ENCODE measurements around the gene STAT4.
A peak's percentile ranks its signal among the peaks of the same experiment; 100 is the strongest.

Gene STAT4

DNA sequence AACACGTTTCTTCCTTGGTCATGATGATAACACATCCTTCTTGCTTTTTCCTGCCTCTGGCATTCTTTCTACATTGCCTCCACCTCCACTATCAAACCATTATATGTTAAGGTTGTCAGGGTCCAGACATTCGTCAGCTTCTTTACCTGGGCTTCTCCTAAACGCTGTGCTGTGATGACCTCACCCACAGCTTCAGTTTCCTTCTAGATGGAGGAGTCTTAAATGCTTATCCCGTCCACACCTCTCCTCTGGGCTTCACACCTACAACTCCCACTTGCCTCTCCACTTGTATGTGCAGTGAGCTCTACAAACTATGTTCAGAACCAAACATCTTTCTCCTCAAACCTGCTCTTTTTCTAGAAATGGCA, 136.2 kb downstream of the STAT4 start:
- DNase-seq (ENCODE audit: low read depth) = no peak

DNA sequence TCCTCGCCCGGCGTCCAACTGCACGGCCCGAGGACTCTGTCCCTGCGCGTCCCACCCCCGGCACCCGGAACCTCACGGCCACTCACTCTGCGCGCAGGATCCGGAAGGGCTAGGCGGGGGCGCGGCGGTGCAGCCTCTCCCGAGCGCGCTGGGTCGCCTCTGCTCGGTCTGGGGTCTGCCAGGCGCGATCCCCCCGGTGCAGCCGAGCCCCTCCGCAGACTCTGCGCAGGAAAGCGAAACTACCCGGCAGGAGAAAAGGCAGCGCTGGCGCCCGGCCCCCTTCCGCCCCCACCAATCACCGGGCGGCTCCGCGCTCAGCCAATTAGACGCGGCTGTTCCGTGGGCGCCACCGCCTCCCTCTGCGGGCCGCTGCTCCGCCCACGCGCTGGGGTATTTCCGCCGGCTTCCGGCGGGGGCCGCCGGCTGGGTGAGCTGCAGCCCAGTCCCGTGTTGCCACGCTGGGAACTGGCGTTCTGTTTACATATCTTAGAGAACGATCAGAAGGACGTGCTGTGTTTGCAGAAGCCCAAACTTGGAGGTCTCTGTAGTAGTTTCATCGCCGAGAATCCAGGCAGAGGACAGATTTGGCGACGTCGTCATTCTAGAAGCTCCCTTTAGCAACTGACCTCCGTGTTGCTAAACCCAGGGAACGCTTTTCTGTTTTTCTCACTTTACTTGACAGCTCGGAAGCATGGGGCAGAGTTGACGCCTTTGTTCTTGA, 136.7 kb downstream of the STAT4 start, which contains the start of gene STAT1:
STAT1 (minus strand) TSS at position 240 of the 721 bp plus-strand sequence. CDS start 4,168 bp downstream, outside the sequence.
- peak; percentile 93 for DNase-seq (ENCODE audit: low read depth)

DNA sequence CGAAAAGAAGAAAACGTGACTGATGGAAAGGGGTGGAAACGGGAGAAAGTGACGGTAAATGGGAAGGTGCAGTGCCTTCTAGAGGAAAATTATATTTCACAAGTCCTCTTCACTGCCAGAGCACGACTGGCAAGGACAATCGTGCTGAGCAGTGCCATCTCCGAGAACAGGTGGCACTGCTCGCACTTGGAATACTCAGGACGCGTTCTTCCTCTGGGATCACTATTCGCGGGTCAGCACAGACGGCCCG, 137.2 kb downstream of the STAT4 start:
- DNase-seq (ENCODE audit: low read depth) = no peak

DNA sequence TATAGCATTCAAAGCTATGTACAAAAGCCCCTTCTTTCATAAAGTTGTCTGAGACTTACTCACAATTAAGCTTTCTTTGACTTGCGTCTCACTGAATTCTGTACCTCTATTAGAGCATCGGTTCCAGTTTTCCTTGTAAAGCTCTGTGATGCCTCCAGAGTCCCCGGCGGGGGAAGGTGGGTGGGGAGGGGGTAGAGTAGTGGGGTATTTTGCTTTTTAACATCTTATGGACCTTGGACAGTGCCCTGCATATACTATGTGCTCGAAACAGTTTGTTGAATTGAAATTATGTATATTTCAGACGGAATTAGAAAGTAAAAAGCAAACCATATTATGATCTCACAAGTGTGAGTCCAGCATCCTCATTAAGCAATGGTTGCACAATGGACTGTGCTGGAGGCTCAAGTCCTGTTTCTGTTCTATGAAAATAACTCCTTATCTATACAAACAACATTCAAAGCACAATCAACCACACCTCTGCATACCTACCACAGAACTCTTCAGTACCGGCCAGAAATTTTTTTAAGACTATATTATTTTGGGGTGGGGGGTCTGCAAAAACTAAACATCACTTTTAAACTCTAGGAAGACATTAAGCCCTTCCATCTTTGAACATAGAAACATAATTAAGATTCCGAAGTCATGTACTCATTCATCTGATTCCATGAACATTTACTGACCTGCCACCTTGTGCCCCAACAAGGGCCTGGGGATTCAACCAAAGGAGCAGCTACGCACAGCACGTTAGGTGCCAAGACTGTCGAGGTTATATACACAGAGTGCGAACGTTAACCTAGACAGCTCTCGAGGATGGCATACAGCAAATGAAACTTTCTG, 137.7 kb downstream of the STAT4 start:
- peak; percentile 37 for DNase-seq (ENCODE audit: low read depth)

DNA sequence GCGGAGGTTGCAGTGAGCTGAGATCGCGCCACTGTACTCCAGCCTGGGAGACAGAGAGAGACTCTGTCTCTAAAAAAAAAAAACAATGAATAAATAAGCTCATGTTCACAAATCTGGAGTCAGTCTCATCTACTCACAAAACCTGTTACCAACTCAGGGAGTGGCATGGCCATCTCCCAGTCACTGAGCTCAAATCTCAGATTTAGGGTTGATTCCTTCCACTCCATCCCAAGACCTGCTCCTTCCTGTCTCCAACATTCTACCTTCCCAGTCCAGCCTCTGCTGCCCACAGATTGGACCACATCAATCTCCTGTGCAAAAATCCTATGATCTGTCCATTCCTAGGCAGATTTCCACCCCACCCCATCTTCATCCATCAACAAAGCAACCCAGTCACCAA, 138.4 kb downstream of the STAT4 start:
- DNase-seq (ENCODE audit: low read depth) = no peak

DNA sequence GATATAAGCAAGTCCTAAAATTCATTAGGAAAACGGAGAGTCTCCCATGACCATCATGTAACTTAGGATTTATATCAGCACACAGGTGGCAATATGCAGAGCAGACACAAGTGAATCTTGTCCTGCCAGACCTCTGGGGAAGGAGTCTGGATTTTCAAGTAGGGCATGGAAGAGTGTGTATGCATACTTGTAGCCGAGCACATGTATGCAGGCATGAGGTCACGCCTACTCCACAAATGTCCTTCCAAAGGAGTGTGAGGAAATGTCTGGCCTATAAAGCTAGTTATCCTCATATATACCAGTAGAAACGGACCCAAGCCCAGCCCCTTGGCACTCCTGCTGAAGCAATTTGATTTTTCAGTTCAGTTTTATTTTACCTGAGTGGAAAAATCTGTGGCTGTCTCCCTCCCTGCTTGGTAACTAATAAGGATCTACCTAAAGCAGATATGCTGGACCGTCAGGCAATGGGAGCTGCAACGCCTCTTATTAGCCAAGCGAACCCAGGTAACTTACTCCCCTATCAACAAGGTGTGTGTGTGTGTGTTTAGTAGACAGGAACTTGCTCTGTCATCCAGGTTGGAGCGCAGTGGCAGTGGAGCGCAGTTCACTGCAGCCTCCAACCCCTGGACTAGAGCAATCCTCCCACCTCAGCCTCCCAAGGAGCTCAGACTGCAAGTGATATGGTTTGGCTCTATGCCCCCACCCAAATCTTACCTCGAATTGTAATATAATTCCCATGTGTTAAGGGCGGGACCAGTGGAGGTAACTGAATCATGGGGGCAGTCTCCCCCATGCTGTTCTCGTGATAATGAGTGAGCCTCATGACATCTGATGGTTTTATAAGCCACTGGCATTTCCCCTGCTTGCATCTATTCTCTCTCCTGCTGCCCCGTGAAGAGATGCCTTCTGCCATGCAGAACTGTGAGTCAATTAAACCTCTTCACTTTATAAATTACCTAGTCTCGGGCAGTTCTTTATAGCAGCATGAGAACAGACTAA, 139.6 kb downstream of the STAT4 start:
- no peak for DNase-seq (ENCODE audit: low read depth)

DNA sequence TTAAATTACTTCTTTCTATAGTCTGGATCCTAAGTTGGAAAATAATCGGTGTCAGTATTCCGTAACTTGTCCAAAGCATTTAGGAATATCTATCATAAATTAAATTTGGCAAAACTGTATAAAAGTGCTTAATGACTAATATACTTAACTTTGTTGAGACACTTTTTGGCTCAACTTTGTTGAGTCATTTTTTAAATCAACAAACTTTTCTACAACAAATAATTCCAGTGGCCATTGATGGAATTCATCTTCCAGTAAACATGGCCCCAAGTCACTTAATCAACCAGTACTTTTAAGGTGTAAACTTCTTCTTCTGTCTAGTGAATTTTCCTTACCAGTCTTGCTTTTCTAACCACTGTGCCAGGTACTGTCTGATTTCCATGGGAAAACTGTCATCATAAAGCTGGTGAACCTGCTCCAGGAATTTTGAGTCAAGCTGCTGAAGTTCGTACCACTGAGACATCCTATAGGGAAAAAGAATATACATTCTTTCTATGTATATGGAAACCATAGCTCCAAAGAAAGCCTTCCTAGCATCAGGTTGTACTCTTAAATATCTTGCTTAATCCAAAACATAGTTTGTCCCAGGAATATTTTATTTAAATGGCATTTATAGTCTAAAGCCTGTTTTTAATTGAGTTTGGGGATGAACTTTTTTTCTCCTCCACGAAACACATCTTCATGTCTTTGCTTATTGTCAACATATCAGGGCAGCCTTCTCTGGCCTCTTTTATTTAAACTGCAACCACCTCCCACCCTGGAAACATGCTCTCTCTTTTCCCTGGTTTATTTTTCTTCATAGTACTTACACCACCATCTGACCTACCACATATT, 141.0 kb downstream of the STAT4 start:
- peak; percentile 50 for DNase-seq (ENCODE audit: low read depth)

DNA sequence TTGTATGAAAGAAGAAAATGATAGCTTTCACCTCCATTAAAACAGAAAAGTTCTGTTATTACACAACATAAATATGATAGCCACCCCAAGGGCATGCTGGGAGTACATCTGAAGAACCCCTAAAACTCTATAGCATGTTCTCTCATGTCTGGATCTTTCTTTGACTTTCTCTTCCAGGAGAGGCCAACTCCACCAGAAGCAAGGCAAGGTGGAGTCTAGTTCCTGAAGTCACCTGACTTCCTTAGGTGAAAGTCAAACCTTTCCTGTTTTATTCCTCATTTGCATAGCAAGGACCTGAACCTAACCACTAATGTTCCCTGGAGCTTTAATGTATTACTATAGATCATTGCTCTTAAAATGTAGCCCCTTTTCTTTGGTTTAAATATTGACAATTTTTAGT, 142.5 kb downstream of the STAT4 start:
- DNase-seq (ENCODE audit: low read depth) = no peak

DNA sequence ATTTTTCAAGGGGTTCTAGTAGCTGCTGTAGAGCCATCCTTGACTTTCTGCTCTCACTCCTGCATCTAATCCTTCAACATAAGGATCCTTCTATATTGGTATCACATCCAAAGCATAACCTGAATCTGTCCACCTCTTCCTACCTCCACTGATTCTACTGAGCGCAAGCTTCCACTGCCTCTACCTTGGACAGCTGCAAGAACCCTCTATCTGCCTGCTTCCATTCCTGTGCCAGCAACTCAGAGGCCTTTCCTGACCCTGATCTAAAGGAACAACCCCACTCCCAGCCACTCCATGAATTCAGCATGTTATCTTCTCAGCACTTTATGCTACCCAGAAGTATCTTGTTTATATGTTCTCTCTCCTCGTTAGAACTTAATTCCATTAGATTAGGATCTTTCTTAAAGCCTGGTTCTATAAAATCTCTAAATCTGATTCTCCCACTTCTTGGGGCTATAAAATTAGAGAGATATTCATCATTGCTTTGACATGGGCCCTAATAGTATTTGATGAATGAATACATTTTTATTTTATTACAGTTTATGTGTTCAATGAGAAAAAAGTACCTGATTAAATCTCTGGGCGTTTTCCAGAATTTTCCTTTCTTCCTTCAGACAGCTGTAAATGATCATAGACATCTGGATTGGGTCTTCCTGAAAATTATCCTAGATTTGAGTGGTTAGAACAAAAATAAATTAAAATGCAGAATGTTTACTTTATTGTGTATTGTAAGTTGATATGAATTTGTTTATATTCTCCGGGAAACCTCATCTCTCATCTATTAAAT, 143.6 kb downstream of the STAT4 start:
- DNase-seq (ENCODE audit: low read depth) = no peak

DNA sequence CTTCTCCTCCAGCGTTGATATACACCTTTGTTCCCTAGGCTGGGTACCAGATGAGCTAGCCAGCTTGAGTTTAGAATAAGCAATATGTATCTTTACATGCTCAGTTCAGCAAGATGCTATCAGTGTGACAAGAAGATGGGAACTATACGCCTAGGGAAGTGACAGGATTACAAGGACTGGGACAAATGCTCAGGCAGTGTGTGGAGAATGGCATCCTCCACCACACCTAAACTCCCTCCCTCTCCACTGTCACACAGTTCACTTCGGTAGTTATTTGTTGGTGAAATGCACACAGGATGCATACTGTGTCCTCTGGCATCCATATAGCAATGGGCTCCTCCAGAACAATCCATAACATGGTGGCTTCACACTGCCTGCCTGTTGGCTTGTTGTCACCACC, 144.5 kb downstream of the STAT4 start:
- no peak for DNase-seq (ENCODE audit: low read depth)

DNA sequence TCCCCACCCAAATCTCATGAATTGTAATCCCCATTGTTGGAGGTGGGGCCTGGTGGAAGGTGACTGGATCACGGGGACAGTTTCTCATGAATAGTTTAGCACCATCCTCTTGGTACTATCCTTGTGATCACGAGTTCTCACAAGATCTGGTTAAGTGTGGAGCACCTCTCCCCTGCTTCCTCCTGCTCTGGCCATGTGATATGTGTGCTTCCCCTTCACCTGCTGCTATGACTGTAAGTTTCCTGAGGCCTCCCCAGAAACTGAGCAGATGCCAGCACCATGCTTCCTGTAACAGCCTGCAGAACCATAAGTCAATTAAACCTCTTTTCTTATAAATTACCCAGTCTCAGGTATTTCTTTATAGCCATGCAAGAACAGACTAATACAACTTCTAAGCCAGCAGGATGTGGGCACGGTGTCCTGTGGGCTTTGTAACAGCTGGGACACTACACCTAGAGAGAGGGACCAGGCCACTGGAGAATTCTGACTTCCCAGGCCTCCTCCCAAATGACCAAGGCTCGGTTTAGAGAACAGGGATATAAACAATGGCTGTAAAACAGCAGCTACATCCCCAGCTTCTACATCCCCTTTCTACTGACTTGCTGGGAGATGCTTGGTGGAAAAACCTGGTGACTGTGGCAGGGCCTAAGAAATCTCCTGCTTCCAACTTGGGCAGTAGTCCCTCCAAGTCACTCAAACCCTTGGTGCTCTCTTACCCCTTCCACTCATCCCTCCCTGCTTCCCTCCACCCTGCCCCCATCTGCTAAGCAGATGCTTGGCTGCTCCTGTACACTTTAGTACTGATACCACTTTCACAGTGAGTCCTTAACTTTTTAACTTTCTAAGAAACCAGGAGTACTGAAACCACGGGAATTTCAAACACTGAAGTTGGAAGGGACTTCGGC, 147.1 kb downstream of the STAT4 start:
- DNase-seq (ENCODE audit: low read depth) = no peak

DNA sequence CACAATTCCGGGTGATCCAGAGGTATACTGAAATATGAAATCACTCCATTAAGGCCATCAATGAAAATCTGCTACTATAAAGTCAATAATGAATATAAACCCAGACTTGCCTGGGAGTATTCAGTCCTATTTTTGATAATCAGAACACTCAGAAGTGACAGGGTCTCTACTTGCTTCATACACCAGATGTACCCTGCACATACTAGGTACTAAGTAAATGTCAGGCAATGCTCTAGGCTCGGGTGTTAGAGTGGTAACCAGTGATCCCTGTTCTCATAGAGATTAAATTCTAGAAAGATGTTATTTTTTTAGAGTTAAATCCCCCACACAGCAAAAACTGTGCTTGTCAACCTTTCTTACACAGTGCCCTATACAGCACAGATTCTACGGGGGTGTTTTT, 149.2 kb downstream of the STAT4 start:
- DNase-seq (ENCODE audit: low read depth) = no peak

DNA sequence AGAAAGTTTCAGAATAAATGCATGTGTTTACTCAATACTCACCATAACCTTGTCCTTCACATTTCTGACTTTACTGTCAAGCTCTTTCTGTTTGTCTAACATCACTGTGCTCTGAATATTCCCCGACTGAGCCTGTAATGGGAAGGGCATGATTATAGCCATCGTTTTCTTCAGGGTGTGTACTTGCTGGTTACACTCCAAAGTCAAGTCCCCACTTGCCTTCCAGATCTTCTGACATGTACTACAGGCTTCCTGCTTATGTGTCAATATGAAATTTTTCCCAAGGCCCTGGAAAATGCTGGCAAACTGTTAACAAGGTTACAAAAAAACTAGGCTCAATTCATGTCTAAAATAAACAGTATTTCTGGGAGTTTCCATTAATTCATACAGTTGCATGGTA, 149.8 kb downstream of the STAT4 start:
- DNase-seq (ENCODE audit: low read depth) = no peak

DNA sequence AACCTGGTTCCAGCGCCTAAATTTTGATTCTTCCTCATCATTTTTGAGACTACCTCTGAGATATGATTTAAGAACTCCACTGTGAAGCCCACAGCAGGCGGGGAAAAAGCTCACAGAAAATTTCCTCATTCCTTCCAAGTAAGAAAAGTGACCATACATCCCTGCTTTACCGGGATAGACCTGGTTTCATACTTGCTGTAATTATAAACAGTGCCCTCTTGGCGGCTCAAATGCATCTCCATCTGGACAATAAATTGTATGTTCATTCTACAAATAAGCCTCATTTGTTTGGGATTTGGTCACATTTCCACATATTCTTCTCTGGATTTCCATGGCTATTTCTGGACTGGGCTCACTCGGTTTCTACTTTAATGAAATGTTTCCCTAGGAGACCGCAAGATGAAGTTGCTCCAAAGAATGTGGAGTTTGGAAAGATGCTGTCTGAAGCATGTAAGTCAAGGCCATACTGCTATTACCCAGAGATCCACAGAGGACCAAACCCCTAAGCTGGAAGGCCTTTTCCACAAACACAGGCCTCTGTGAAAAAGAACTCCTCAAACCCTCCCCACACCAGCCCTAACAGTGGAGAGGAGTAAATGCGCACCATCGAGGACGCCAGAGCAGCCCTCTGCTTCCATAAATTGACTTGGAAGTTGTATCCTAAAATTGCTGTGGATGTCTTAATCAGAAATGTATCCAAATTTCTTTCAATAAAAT, 150.7 kb downstream of the STAT4 start:
- DNase-seq (ENCODE audit: low read depth) = no peak

DNA sequence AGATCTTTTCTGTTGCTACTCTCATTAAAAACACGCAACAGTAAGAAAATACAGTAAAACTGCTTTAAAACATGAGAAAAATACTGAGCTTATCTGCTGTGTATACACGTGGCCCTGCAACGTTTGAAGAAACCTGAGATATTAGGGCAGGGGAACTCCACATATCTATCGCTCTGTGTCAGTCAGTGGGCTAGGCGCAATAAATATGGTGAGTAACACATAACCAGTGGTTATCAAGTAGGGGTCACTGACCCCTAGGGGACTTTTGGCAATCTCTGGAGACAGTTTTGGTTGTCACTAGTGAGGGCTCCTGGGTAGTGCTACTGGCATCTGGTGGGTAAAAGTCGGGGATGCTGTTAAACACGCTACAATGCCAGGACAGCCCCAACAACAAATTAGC, 151.7 kb downstream of the STAT4 start:
- no peak for DNase-seq (ENCODE audit: low read depth)

DNA sequence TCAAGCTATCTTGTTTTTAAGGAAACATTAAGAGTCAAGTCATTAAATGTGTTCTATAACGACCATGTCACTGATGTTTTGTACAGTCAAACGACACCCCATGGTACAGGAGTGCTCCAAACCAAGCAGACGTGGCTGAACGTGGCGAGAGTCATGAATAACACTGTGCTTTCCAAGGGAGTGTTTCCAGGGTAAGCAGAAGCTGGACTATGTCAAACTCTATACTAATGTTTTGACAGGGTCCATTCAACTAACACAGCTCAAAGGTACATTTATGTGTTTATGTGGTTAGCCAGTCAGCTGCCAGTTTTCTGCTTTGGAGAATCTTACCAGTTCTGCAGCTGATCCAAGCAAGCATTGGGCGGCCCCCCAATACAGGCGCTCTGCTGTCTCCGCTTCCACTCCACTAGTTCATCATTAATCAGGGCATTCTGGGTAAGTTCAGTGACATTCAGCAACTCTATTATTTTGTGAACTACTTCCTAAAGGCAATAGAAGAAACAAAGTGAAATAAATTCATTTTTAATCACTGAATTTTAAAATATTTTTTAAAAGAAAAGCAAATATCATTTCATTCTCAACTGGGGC, 153.2 kb downstream of the STAT4 start:
- no peak for DNase-seq (ENCODE audit: low read depth)

DNA sequence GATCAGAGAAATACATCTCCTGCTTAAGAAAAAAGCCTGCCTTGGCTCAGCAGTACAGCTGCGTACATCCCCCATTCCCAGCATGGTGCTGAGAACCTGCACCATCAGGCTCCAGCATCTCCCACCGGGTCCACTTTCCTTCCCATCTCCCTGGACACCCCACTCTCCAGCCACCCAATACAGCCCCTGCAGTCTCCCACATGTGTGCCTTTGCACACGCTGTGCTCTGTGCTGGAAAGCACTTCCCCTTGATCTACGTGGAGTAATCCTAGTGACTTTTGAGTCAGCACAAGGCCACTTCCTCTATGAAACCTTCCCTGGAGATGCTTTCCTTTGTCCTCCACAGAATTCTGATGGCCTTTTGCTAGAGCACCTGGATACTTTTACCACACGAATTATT, 153.8 kb downstream of the STAT4 start:
- no peak for DNase-seq (ENCODE audit: low read depth)

DNA sequence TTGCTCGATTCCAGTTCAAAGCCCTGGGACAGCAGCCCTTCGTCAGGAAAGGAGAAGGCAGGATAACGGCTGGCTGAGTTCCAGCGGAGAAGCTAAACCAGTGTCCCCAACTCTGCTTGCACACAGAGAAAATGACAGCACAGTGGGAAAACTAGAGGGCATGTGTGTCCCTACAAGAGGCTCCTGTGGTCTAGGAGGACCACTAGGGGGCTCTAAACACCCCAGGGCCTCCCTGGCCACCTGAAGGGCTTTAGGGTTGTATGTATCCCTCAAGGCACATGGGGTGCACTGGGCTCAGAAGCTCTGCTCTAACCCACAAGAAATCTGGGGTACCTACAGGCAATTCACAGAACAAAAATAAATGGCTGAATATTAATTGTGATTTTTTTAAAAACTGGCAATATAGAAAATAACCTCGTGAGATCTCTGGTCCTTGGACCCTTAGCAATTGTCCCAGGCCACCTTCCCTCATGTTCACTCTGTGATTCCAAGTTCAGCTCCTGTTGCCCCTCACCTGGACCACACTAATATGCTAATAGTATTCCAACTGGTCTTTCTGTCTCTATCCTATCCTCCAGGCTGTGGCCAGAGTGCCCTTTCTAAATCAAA, 154.4 kb downstream of the STAT4 start:
- DNase-seq (ENCODE audit: low read depth) = peak; percentile 65
